ENCODE results near the gene PCDHB14.
"Not testable (repeated sequence)": the region's sequence is repeated elsewhere in the genome, so short reads cannot be mapped to it uniquely, and the experiment has no call there.

The PCDHB14 gene

DNA sequence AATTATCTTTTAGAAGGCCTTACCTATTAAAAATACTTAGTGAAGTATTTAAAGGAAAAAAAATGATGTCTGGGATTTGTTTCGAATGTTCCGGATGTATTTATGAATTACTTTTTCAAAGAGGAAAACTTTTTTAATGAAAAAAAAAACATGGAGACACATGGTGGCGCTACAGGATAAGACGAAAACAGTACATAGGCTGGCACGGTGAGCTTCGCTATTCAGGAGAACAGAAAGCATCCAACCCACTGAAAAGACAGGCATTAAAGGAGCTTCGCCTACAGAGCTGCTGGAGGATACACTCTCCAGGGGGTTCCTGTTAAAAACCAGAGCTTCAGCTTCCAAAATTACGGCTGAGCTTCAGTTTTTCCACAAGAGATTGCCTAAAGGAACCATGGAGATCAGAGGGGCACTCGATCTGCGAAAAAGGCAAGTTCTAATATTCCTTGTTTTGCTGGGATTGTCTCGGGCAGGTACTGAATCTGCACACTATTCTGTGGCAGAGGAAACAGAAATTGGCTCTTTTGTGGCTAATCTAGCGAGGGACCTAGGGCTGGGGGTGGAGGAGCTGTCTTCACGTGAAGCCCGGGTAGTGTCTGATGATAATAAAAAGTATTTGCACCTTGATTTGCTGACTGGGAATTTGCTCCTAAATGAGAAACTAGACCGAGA, at the start of gene PCDHB14:
Gene PCDHB14 (plus strand): TSS at position 232 of the 672 bp plus-strand sequence. CDS start 163 bp downstream, at position 395.
- in situ Hi-C loops (cut with MboI; ENCODE audit: low sequenced_read_pairs): no loop called here

DNA sequence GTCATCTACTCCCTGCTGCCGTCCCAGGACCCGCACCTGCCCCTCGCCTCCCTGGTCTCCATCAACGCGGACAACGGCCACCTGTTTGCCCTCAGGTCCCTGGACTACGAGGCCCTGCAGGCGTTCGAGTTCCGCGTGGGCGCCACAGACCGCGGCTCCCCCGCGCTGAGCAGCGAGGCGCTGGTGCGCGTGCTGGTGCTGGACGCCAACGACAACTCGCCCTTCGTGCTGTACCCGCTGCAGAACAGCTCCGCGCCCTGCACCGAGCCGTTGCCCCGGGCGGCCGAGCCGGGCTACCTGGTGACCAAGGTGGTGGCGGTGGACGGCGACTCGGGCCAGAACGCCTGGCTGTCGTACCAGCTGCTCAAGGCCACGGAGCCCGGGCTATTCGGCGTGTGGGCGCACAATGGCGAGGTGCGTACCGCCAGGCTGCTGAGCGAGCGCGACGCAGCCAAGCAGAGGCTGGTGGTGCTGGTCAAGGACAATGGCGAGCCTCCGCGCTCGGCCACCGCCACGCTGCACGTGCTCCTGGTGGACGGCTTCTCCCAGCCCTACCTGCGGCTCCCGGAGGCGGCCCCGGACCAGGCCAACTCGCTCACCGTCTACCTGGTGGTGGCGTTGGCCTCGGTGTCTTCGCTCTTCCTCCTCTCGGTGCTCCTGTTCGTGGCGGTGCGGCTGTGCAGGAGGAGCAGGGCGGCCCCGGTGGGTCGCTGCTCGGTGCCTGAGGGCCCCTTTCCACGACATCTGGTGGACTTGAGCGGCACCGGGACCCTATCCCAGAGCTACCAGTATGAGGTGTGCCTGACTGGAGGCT, 48.6 kb upstream of the PCDHB14 start:
- in situ Hi-C loops (cut with MboI; ENCODE audit: low sequenced_read_pairs): not testable (repeated sequence)

DNA sequence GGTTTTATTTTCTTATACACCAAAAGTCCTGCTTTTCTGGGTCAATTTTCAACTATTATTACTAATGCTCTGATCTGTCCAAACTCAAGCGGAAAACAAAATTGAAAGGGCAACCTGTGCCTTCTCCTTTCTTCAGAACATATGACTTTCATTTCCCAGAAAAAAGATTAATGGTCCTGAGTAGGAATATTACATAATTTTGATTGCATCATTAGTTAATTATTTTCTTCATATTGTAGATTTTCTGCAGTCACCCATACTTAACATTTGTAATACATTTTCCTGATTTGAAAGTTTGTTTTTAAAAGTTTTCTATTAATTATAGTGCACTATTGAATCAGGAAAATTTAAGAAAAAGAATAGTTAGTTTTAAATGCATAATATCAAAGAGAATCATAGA, 47.2 kb upstream of the PCDHB14 start:
- in situ Hi-C loops (cut with MboI; ENCODE audit: low sequenced_read_pairs): no loop called here

DNA sequence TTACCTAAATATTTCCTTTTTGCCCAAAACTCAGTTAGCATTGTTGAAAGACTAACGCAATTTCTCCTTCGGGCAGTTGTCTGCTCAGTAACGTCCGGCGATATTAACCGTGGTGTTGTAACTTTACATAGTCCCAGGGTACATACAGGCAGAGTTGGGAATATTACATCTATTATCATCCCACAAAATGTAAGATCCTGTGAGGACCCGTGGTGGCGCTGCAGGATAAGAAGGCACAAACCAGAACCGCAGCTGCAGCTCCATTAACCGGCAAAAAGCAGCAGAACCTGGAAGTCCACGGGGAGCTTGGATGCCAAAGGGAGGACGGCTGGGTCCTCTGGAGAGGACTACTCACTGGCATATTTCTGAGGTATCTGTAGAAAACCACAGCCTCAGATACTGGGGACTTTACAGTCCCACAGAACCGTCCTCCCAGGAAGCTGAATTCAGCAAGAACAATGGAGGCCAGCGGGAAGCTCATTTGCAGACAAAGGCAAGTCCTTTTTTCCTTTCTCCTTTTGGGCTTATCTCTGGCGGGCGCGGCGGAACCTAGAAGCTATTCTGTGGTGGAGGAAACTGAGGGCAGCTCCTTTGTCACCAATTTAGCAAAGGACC, 45.5 kb upstream of the PCDHB14 start, which contains the start of gene PCDHB8:
Gene PCDHB8 (plus strand): TSS at position 214 of the 615 bp plus-strand sequence. CDS start 245 bp downstream, at position 459.
- in situ Hi-C loops (cut with MboI; ENCODE audit: low sequenced_read_pairs): not testable (repeated sequence)

DNA sequence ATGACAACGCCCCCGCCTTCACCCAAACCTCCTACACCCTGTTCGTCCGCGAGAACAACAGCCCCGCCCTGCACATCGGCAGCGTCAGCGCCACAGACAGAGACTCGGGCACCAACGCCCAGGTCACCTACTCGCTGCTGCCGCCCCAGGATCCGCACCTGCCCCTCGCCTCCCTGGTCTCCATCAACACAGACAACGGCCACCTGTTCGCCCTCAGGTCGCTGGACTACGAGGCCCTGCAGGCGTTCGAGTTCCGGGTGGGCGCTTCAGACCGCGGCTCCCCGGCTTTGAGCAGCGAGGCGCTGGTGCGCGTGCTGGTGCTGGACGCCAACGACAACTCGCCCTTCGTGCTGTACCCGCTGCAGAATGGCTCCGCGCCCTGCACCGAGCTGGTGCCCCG, 43.8 kb upstream of the PCDHB14 start:
- in situ Hi-C loops (cut with MboI; ENCODE audit: low sequenced_read_pairs): not testable (repeated sequence)

DNA sequence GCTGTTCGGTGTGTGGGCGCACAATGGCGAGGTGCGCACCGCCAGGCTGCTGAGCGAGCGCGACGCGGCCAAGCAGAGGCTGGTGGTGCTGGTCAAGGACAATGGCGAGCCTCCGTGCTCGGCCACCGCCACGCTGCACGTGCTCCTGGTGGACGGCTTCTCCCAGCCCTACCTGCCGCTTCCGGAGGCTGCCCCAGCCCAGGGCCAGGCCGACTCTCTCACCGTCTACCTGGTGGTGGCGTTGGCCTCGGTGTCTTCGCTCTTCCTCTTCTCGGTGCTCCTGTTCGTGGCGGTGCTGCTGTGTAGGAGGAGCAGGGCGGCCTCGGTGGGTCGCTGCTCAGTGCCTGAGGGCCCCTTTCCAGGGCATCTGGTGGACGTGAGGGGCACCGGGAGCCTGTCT, 43.3 kb upstream of the PCDHB14 start:
- in situ Hi-C loops (cut with MboI; ENCODE audit: low sequenced_read_pairs): not testable (repeated sequence)

DNA sequence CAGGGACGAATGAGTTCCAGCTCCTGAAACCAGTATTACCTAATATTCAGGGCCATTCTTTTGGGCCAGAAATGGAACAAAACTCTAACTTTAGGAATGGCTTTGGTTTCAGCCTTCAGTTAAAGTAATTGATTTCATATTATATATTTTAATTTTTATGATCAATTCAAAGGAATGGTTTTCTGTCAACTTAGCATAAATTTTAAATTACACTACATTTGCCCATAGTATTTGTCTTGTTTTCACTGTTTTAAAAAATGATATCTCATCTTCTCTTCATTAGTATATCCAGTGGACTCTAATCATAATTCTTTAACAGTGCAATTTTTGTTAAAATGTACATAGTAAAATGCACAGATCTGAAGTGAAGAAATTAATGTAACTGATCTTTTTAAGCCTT, 42.8 kb upstream of the PCDHB14 start:
- in situ Hi-C loops (cut with MboI; ENCODE audit: low sequenced_read_pairs): no loop called here

DNA sequence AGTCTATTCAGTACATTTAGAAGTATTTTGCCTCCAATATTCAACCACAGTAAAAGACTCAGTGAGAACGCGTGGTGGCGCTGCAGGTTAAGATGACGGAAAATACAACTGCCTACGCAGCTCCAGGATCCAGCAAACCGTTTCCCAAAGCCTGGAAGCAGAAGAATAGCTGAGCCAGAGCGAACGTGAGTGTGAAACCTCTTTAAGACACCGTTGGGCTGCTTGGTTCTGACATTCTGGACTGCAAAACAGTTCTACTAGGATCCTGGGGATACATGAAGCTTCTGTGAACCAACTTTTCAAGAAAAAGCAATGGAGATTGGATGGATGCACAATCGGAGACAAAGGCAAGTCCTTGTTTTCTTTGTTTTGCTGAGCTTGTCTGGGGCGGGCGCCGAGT, 40.9 kb upstream of the PCDHB14 start, which contains the start of gene PCDHB16:
Gene PCDHB16 (plus strand): TSS at position 140 of the 400 bp plus-strand sequence. CDS start 173 bp downstream, at position 313.
- in situ Hi-C loops (cut with MboI; ENCODE audit: low sequenced_read_pairs): no loop called here

DNA sequence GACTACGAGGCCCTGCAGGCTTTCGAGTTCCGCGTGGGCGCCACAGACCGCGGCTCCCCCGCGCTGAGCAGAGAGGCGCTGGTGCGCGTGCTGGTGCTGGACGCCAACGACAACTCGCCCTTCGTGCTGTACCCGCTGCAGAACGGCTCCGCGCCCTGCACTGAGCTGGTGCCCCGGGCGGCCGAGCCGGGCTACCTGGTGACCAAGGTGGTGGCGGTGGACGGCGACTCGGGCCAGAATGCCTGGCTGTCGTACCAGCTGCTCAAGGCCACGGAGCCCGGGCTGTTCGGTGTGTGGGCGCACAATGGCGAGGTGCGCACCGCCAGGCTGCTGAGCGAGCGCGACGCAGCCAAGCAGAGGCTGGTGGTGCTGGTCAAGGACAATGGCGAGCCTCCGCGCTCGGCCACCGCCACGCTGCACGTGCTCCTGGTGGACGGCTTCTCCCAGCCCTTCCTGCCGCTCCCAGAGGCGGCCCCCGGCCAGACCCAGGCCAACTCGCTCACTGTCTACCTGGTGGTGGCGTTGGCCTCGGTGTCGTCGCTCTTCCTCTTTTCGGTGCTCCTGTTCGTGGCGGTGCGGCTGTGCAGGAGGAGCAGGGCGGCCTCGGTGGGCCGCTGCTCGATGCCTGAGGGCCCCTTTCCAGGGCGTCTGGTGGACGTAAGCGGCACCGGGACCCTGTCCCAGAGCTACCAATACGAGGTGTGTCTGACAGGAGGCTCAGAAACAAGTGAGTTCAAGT, 38.9 kb upstream of the PCDHB14 start:
- in situ Hi-C loops (cut with MboI; ENCODE audit: low sequenced_read_pairs): not testable (repeated sequence)

DNA sequence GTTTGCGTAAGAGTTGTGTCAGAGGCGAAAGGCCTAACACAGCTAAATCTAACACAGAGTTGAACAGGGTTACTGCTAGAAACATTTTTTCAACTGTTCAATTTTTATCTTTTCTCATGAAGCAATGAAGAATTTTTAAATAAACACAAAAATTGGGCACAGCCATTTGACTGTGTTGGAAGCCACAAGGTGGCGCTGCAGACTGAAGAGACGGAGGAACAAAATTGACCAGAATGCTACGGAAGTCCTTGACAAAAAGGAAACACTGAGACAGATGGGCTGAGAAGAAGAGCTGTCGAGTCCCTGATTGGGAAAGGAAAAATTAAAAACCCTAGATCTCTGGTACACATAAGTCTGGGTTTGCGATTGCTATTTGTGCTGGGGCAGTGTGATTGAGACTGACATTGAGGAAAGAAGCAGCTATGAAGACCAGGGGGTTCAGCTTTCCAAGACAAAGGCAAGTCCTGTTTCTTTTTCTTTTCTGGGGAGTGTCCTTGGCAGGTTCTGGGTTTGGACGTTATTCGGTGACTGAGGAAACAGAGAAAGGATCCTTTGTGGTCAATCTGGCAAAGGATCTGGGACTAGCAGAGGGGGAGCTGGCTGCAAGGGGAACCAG, 36.1 kb upstream of the PCDHB14 start, which contains the start of gene PCDHB9:
Gene PCDHB9 (plus strand): TSS at position 265 of the 616 bp plus-strand sequence. CDS start 158 bp downstream, at position 423.
- in situ Hi-C loops (cut with MboI; ENCODE audit: low sequenced_read_pairs): no loop called here

DNA sequence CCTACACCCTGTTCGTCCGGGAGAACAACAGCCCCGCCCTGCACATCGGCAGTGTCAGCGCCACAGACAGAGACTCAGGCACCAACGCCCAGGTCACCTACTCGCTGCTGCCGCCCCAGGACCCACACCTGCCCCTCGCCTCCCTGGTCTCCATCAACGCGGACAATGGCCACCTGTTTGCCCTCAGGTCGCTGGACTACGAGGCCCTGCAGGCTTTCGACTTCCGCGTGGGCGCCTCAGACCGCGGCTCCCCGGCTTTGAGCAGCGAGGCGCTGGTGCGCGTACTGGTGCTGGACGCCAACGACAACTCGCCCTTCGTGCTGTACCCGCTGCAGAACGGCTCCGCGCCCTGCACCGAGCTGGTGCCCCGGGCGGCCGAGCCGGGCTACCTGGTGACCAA, 34.5 kb upstream of the PCDHB14 start:
- in situ Hi-C loops (cut with MboI; ENCODE audit: low sequenced_read_pairs): not testable (repeated sequence)

DNA sequence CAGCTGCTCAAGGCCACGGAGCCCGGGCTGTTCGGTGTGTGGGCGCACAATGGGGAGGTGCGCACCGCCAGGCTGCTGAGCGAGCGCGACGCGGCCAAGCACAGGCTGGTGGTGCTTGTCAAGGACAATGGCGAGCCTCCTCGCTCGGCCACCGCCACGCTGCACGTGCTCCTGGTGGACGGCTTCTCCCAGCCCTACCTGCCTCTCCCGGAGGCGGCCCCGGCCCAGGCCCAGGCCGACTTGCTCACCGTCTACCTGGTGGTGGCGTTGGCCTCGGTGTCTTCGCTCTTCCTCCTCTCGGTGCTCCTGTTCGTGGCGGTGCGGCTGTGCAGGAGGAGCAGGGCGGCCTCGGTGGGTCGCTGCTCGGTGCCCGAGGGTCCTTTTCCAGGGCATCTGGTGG, 34.0 kb upstream of the PCDHB14 start:
- in situ Hi-C loops (cut with MboI; ENCODE audit: low sequenced_read_pairs): not testable (repeated sequence)

DNA sequence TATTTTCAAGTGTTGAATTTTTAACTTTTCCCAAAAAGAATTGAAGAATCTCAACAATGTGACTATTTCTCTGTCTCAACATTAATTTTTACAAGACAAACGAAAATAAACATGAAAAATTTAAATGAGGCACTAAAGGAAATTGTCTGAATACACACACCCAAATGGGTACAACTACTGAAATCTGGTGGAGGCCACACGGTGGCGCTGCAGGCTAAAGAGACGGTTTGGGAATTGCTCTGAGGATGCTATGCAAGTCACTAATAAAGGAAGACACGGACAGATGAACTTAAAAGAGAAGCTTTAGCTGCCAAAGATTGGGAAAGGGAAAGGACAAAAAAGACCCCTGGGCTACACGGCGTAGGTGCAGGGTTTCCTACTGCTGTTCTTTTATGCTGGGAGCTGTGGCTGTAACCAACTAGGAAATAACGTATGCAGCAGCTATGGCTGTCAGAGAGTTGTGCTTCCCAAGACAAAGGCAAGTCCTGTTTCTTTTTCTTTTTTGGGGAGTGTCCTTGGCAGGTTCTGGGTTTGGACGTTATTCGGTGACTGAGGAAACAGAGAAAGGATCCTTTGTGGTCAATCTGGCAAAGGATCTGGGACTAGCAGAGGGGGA, 30.9 kb upstream of the PCDHB14 start, which contains the start of gene PCDHB10:
Gene PCDHB10 (plus strand): TSS at position 244 of the 616 bp plus-strand sequence. CDS start 200 bp downstream, at position 444.
- in situ Hi-C loops (cut with MboI; ENCODE audit: low sequenced_read_pairs): no loop called here

DNA sequence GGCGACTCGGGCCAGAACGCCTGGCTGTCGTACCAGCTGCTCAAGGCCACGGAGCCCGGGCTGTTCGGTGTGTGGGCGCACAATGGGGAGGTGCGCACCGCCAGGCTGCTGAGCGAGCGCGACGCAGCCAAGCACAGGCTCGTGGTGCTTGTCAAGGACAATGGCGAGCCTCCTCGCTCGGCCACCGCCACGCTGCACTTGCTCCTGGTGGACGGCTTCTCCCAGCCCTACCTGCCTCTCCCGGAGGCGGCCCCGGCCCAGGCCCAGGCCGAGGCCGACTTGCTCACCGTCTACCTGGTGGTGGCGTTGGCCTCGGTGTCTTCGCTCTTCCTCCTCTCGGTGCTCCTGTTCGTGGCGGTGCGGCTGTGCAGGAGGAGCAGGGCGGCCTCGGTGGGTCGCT, 28.8 kb upstream of the PCDHB14 start:
- in situ Hi-C loops (cut with MboI; ENCODE audit: low sequenced_read_pairs): not testable (repeated sequence)

DNA sequence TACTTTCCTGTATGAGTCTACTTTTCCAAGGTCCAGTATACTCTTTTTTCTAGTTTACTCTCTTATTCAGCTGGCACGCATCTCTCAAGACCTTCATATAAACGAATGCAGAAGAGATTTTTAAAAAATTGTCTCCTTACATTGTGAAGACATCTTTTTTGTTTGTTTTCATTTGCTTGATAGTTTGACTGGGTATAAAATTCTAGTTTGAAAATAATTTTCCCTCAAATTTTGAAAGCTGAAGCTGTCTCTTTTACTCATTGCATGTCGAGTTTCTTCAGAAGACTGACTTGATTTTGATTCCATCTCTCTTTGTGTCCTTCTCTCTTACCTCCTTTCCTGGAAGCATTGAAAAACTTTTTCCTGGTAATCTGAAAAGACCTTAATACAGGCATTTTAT, 26.8 kb upstream of the PCDHB14 start:
- in situ Hi-C loops (cut with MboI; ENCODE audit: low sequenced_read_pairs): no loop called here

DNA sequence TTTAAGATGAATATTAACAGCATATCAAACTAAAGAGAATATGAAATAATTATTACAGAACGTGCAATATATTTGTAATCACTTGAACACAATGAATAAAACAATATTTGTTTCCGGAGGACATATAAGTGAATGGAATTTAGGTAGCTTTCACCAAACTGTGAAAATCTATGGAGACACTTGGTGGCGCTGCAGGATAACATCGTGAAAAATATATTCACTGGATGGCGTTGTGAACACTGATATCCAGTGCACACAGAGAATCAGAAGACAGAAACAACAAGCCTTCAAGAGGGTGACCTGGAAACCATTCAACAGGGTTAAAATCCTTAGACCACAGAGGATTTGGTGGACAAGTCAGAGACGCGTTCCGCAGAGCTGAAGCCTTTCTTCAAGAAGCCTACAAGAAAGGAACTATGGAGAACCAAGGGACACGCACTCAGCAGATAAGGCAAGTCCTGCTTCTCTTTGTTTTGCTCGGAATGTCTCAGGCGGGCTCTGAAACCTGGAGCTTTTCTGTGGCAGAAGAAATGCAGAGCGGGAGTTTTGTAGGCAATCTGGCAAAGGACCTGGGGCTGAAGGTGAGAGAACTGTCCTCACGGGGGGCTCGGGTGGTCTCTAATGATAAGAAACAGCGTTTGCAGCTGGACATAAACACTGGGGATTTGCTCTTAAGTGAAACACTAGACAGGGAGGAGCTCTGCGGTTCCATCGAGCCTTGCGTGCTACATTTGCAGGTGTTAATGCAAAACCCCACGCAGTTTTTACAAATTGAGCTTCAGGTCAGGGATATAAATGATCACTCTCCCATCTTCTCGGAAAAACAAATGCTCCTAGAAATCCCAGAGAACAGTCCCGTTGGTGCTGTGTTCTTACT, 23.5 kb upstream of the PCDHB14 start, which contains the start of gene PCDHB11:
Gene PCDHB11 (plus strand): TSS at position 269 of the 877 bp plus-strand sequence. CDS start 148 bp downstream, at position 417.
- in situ Hi-C loops (cut with MboI; ENCODE audit: low sequenced_read_pairs): no loop called here

DNA sequence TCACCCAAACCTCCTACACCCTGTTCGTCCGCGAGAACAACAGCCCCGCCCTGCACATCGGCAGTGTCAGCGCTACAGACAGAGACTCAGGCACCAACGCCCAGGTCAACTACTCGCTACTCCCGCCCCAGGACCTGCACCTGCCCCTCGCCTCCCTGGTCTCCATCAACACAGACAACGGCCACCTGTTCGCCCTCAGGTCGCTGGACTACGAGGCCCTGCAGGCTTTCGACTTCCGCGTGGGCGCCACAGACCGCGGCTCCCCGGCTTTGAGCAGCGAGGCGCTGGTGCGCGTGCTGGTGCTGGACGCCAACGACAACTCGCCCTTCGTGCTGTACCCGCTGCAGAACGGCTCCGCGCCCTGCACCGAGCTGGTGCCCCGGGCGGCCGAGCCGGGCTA, 22.0 kb upstream of the PCDHB14 start:
- in situ Hi-C loops (cut with MboI; ENCODE audit: low sequenced_read_pairs): not testable (repeated sequence)

DNA sequence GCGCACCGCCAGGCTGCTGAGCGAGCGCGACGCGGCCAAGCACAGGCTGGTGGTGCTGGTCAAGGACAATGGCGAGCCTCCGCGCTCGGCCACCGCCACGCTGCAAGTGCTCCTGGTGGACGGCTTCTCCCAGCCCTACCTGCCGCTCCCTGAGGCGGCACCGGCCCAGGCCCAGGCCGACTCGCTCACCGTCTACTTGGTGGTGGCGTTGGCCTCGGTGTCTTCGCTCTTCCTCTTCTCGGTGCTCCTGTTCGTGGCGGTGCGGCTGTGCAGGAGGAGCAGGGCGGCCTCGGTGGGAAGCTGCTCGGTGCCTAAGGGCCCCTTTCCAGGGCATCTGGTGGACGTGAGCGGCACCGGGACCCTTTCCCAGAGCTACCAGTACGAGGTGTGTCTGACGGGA, 21.5 kb upstream of the PCDHB14 start:
- in situ Hi-C loops (cut with MboI; ENCODE audit: low sequenced_read_pairs): not testable (repeated sequence)

DNA sequence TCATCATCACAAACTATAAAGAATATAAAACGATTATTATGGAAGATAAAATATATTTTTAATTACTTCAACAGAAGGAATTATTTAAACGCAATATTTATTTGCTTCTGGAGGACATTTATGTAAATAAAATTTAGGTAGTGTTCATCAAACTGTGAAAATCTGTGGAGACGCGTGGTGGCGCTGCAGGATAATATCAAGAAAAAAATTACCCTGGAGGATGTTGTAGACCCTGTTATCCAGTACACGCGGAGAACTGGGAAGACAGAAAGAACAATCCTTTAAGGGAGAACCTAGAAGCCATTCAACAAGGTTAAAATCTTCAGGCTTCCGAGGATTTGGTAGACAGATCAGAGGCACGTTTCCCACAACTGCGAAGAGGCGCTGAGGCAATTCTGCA, 14.7 kb upstream of the PCDHB14 start, which contains the start of gene PCDHB12:
Gene PCDHB12 (plus strand): TSS at position 242 of the 400 bp plus-strand sequence. CDS start 189 bp downstream, outside the sequence.
- in situ Hi-C loops (cut with MboI; ENCODE audit: low sequenced_read_pairs): no loop called here

All from hTERT RPE-1 (cell line).